Mucosa of rectum (tissue), 2 donors: ENCODE measurements around the gene TRIM25.
"Not testable (repeated sequence)": the region's sequence is repeated elsewhere in the genome, so short reads cannot be mapped to it uniquely, and the experiment has no call there.

Experiments used
- H3K27ac ChIP-seq, 2 donors: one replicate each; pipeline ENCODE4 v1.7.0; 2013; ENCODE audit warnings: inconsistent platforms in 2 of 2, low read depth in 2 of 2, low read length in 2 of 2
- H3K27me3 ChIP-seq, 2 donors: one replicate each; pipeline ENCODE4 v1.7.0; 2013; ENCODE audit warnings: low read length in 2 of 2; ENCODE audit not compliant: control insufficient read depth in 2 of 2, insufficient read depth in 2 of 2
- H3K36me3 ChIP-seq, 2 donors: one replicate each; pipeline ENCODE4 v1.7.0; 2013; ENCODE audit warnings: low read length in 2 of 2; ENCODE audit not compliant: control insufficient read depth in 2 of 2, insufficient read depth in 2 of 2
- H3K4me1 ChIP-seq, 2 donors: one replicate each; pipeline ENCODE4 v1.7.0; 2013; ENCODE audit warnings: low read length in 2 of 2, mild to moderate bottlenecking in 1 of 2; ENCODE audit not compliant: control insufficient read depth in 2 of 2, insufficient read depth in 2 of 2
- H3K4me3 ChIP-seq, 2 donors: one replicate each; pipeline ENCODE4 v1.7.0; 2013; ENCODE audit warnings: low read length in 2 of 2
- H3K9ac ChIP-seq, 2 donors: one replicate each; pipeline ENCODE4 v1.7.0; 2013; ENCODE audit warnings: low read length in 2 of 2, low read depth in 1 of 2, mild to moderate bottlenecking in 1 of 2
- H3K9me3 ChIP-seq, 2 donors: one replicate each; pipeline ENCODE4 v1.7.0; 2013; ENCODE audit warnings: low read length in 2 of 2; ENCODE audit not compliant: control insufficient read depth in 2 of 2
- donor health status: healthy.
- donor health status: Normal muscosa, but diverticular disease.

TRIM25 gene

GRCh38 chr17:56939869-56940484 lies 26.1 kb upstream of the TRIM25 start:
- Histone ChIP-seq H3K27me3 (no peaks in the 10 kb centered on the region), H3K27ac (no peak overlapping the region), H3K36me3 (peaks cover 16 to 39% of the 10 kb centered on the region in 2 donors), H3K9ac (no peak overlapping the region), H3K9me3 (no peaks in the 10 kb centered on the region), H3K4me3 (no peak overlapping the region), H3K4me1 (no peaks in the 10 kb centered on the region)

GRCh38 chr17:56938206-56938605 lies 24.4 kb upstream of the TRIM25 start:
- not testable (repeated sequence) for H3K4me3 ChIP-seq, H3K9ac ChIP-seq, H3K27me3 ChIP-seq, H3K9me3 ChIP-seq, H3K4me1 ChIP-seq, H3K27ac ChIP-seq
- peaks cover 10 to 38% of the 10 kb centered on the region in 2 donors for H3K36me3 ChIP-seq

GRCh38 chr17:56937687-56938086 lies 23.8 kb upstream of the TRIM25 start:
- Histone ChIP-seq H3K9me3 (no peaks in the 10 kb centered on the region), H3K27ac (no peak overlapping the region), H3K4me1 (no peaks in the 10 kb centered on the region), H3K9ac (no peak overlapping the region), H3K36me3 (peaks cover 8 to 37% of the 10 kb centered on the region in 2 donors), H3K4me3 (no peak overlapping the region), H3K27me3 (no peaks in the 10 kb centered on the region)

GRCh38 chr17:56936697-56937322 lies 23.0 kb upstream of the TRIM25 start:
- Histone ChIP-seq H3K9me3 (no peaks in the 10 kb centered on the region), H3K27me3 (no peaks in the 10 kb centered on the region), H3K4me3 (no peak overlapping the region), H3K27ac (no peak overlapping the region), H3K4me1 (no peaks in the 10 kb centered on the region), H3K9ac (no peak overlapping the region), H3K36me3 (peaks cover 8 to 32% of the 10 kb centered on the region in 2 donors)

- no peak overlapping the region for H3K27ac ChIP-seq
- no peak overlapping the region for H3K9ac ChIP-seq
- no peak overlapping the region for H3K4me3 ChIP-seq
- no peaks in the 10 kb centered on the region for H3K4me1 ChIP-seq
- peaks cover 6 to 24% of the 10 kb centered on the region in 2 donors for H3K36me3 ChIP-seq
- H3K9me3 ChIP-seq, result peaks cover 0 to 2% of the 10 kb centered on the region in 2 donors
- H3K27me3 ChIP-seq, result no peaks in the 10 kb centered on the region
These were observed 21.6 kb upstream of the TRIM25 start for GRCh38 chr17:56935461-56935860.

GRCh38 chr17:56934280-56934679 lies 20.4 kb upstream of the TRIM25 start:
- Histone ChIP-seq H3K4me1 (no peaks in the 10 kb centered on the region), H3K9me3 (peaks cover 0 to 2% of the 10 kb centered on the region in 2 donors), H3K27ac (no peak overlapping the region), H3K27me3 (no peaks in the 10 kb centered on the region), H3K36me3 (peaks cover 6 to 23% of the 10 kb centered on the region in 2 donors), H3K9ac (no peak overlapping the region), H3K4me3 (no peak overlapping the region)

- H3K4me1 ChIP-seq, result no peaks in the 10 kb centered on the region
- H3K36me3 ChIP-seq, result peaks cover 4 to 19% of the 10 kb centered on the region in 2 donors
- no peak overlapping the region for H3K9ac ChIP-seq
- H3K9me3 ChIP-seq, result peaks cover 0 to 2% of the 10 kb centered on the region in 2 donors
- no peak overlapping the region for H3K27ac ChIP-seq
- H3K4me3 ChIP-seq, result no peak overlapping the region
- no peaks in the 10 kb centered on the region for H3K27me3 ChIP-seq
These were observed 20.0 kb upstream of the TRIM25 start for GRCh38 chr17:56933868-56934267.

- Histone ChIP-seq H3K9me3 (peaks cover 0 to 2% of the 10 kb centered on the region in 2 donors), H3K4me3 (no peak overlapping the region), H3K4me1 (no peaks in the 10 kb centered on the region), H3K36me3 (peaks cover 3 to 19% of the 10 kb centered on the region in 2 donors), H3K27me3 (no peaks in the 10 kb centered on the region), H3K27ac (no peak overlapping the region), H3K9ac (no peak overlapping the region)
These were observed 19.4 kb upstream of the TRIM25 start for GRCh38 chr17:56933151-56933745.

GRCh38 chr17:56930739-56931337 lies 17.0 kb upstream of the TRIM25 start:
- no peaks in the 10 kb centered on the region for H3K27me3 ChIP-seq

GRCh38 chr17:56929362-56929969 lies 15.6 kb upstream of the TRIM25 start:
- Histone ChIP-seq H3K36me3 (peaks cover 0 to 8% of the 10 kb centered on the region in 2 donors), H3K9me3 (peaks cover 0 to 2% of the 10 kb centered on the region in 2 donors), H3K27ac (no peak overlapping the region), H3K27me3 (no peaks in the 10 kb centered on the region), H3K9ac (no peak overlapping the region), H3K4me1 (no peaks in the 10 kb centered on the region), H3K4me3 (no peak overlapping the region)

More at GRCh38 chr17:56930739-56931337, 17.0 kb upstream of the TRIM25 start:
- no peak overlapping the region for H3K4me3 ChIP-seq
- peaks cover 0 to 10% of the 10 kb centered on the region in 2 donors for H3K36me3 ChIP-seq
- H3K9ac ChIP-seq, result no peak overlapping the region
- H3K27ac ChIP-seq, result no peak overlapping the region
- H3K9me3 ChIP-seq, result peaks cover 0 to 2% of the 10 kb centered on the region in 2 donors
- H3K4me1 ChIP-seq, result no peaks in the 10 kb centered on the region
